ENCODE data around the gene RET.

Gene RET

DNA sequence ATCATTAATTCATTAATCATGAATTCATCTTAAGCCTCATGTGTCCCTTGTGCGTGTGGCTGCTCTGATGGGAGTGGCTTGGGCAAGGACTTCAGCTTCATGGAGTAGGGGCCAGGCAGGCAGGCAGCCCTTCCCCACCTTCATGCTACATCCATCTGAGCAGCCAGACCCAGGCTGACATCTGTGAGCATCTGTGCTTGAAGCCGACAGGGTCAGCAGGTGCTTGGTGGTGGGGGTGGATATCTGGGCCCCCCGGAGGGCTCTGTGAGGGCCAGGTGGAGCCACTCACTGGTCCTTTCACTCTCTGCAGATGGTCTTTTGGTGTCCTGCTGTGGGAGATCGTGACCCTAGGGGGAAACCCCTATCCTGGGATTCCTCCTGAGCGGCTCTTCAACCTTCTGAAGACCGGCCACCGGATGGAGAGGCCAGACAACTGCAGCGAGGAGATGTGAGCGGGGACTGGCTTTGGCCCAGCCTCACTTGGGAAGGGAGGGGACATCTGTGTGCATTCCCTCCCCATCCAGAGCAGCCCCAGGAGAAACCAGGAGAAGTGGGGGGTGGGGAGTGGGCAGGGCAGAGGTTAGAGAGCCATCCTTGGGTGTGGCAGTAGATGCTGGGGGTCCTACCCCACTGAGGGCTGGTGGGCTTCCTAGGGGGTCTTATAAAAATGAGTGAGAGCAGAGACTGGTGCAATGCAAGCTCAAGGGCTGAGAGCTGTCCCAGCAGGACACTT, 46.7 kb downstream of the RET start:
- no peak overlapping the region for H3K23ac ChIP-seq (ENCODE audit: low read length)

DNA sequence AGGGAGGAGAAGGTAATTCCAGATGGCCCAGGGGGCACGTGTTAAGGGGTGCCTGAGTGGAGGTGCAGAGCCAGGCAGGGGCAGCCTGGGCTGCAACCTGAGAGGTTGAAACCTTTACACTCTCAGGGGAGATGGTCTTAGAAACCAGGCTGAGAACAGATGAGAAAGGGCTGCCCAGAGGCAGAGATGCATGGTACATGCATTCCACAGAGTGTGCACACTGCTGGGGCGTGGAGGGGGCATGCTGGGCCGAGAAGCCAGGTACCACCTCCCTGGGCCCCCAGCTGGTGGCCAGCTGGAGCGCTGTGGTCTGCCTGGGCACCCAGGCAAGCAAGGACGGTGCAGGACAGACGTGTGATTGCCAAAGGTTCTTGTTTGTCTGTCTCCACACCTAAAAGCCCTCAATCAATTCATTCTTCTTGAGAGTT, 47.2 kb downstream of the RET start:
- no peak for DNase-seq
- Histone ChIP-seq H3K56ac (ENCODE audit: low read length) (no peak overlapping the region), H2AK5ac (ENCODE audit: low read length) (no peak overlapping the region), H2BK15ac (replicated peaks; ENCODE audit: low read depth) (no peak overlapping the region), H2BK120ac (ENCODE audit: low read depth, low read length) (no peak overlapping the region), H2BK5ac (ENCODE audit: low read length) (no peak overlapping the region), H3K79me2 (ENCODE audit: control insufficient read depth, insufficient read depth, low read length) (no peaks in the 10 kb centered on the region), H3K4me2 (ENCODE audit: low read length) (no peak overlapping the region), H3K23ac (ENCODE audit: low read length) (no peak overlapping the region), H4K5ac (ENCODE audit: low read length) (no peak overlapping the region), H3K4ac (ENCODE audit: low read depth, low read length) (no peak overlapping the region), H3K4me3 (ENCODE audit: low read length) (no peak overlapping the region), H3K9ac (ENCODE audit: low read length) (no peak overlapping the region), H3K18ac (ENCODE audit: low read length) (no peak overlapping the region), H3K27me3 (ENCODE audit: insufficient read depth, low read length, poor library complexity) (no peaks in the 10 kb centered on the region), H3K79me1 (ENCODE audit: low read length) (no peaks in the 10 kb centered on the region), H3K4me1 (ENCODE audit: control insufficient read depth, low read depth, low read length) (no peaks in the 10 kb centered on the region), H4K8ac (ENCODE audit: low read depth, low read length) (no peak overlapping the region), H3K27ac (ENCODE audit: low read depth, low read length) (no peak overlapping the region), H3K36me3 (ENCODE audit: control insufficient read depth, insufficient read depth, low read length) (no peaks in the 10 kb centered on the region)
- no CpG with 5 or more reads among the region's 6 CpGs for WGBS (ENCODE audit: extremely low coverage, insufficient coverage, low lambda C conversion rate)

More for the DNA sequence above, 46.7 kb downstream of the RET start:
- no peak overlapping the region for H2BK5ac ChIP-seq (ENCODE audit: low read length)
- no peak overlapping the region for H3K4me3 ChIP-seq (ENCODE audit: low read length)
- H3K56ac ChIP-seq (ENCODE audit: low read length): no peak overlapping the region
- no peaks in the 10 kb centered on the region for H3K79me2 ChIP-seq (ENCODE audit: control insufficient read depth, insufficient read depth, low read length)
- no peak overlapping the region for H2AK5ac ChIP-seq (ENCODE audit: low read length)
- H3K4ac ChIP-seq (ENCODE audit: low read depth, low read length): no peak overlapping the region
- no peaks in the 10 kb centered on the region for H3K36me3 ChIP-seq (ENCODE audit: control insufficient read depth, insufficient read depth, low read length)
- no peak overlapping the region for H3K4me2 ChIP-seq (ENCODE audit: low read length)
- H2BK15ac ChIP-seq (replicated peaks; ENCODE audit: low read depth): no peak overlapping the region
- H4K8ac ChIP-seq (ENCODE audit: low read depth, low read length): no peak overlapping the region
- H3K79me1 ChIP-seq (ENCODE audit: low read length): no peaks in the 10 kb centered on the region
- no CpG with 5 or more reads among the region's 9 CpGs for WGBS (ENCODE audit: extremely low coverage, insufficient coverage, low lambda C conversion rate)
- no peak for DNase-seq
- no peak overlapping the region for H3K27ac ChIP-seq (ENCODE audit: low read depth, low read length)
- H3K9ac ChIP-seq (ENCODE audit: low read length): no peak overlapping the region
- no peaks in the 10 kb centered on the region for H3K4me1 ChIP-seq (ENCODE audit: control insufficient read depth, low read depth, low read length)
- H3K18ac ChIP-seq (ENCODE audit: low read length): no peak overlapping the region
- no peak overlapping the region for H2BK120ac ChIP-seq (ENCODE audit: low read depth, low read length)
- H3K27me3 ChIP-seq (ENCODE audit: insufficient read depth, low read length, poor library complexity): no peaks in the 10 kb centered on the region
- H4K5ac ChIP-seq (ENCODE audit: low read length): no peak overlapping the region

DNA sequence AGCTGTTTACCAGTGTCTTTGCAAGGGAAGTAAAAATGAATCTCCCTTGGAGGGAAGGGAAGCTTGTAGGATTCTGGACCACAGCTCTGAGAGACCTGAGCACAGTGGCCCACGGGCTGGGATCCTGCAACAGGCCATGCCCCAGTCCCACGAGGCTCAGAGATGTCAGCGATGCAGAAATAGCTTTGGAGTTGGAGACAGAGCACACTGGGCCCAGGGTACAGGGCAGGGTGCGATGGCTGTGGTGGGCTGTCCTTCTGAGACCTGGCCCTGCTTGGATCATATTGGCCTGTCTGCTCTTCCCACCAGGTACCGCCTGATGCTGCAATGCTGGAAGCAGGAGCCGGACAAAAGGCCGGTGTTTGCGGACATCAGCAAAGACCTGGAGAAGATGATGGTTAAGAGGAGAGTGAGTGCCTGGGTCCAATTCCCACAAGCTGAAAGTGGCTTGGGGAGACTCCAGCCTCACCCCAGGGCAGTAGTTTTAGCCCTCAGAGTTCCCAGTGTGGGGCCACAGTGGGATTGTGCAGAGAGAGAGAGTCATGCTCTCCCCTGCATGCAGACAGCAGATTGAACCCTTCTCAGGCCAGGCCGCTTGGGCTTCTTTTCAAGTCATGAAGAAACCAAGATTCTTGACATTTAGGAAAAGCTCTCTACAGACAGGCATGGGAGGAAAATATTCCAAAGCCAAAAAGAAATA, 47.9 kb downstream of the RET start:
- H3K56ac ChIP-seq (ENCODE audit: low read length): no peak overlapping the region
- H3K4me3 ChIP-seq (ENCODE audit: low read length): no peak overlapping the region
- H2BK15ac ChIP-seq (replicated peaks; ENCODE audit: low read depth): no peak overlapping the region
- H3K4ac ChIP-seq (ENCODE audit: low read depth, low read length): no peak overlapping the region
- WGBS (ENCODE audit: extremely low coverage, insufficient coverage, low lambda C conversion rate): no CpG with 5 or more reads among the region's 9 CpGs
- H3K4me2 ChIP-seq (ENCODE audit: low read length): no peak overlapping the region
- H3K79me2 ChIP-seq (ENCODE audit: control insufficient read depth, insufficient read depth, low read length): no peaks in the 10 kb centered on the region
- no peak overlapping the region for H3K9ac ChIP-seq (ENCODE audit: low read length)
- H3K27ac ChIP-seq (ENCODE audit: low read depth, low read length): no peak overlapping the region
- H3K27me3 ChIP-seq (ENCODE audit: insufficient read depth, low read length, poor library complexity): no peaks in the 10 kb centered on the region
- H2BK120ac ChIP-seq (ENCODE audit: low read depth, low read length): no peak overlapping the region
- no peak overlapping the region for H2AK5ac ChIP-seq (ENCODE audit: low read length)
- H3K23ac ChIP-seq (ENCODE audit: low read length): no peak overlapping the region
- no peak overlapping the region for H3K18ac ChIP-seq (ENCODE audit: low read length)
- no peak overlapping the region for H2BK5ac ChIP-seq (ENCODE audit: low read length)
- no peaks in the 10 kb centered on the region for H3K79me1 ChIP-seq (ENCODE audit: low read length)
- DNase-seq: no peak
- no peaks in the 10 kb centered on the region for H3K36me3 ChIP-seq (ENCODE audit: control insufficient read depth, insufficient read depth, low read length)
- H4K5ac ChIP-seq (ENCODE audit: low read length): no peak overlapping the region
- no peak overlapping the region for H4K8ac ChIP-seq (ENCODE audit: low read depth, low read length)
- no peaks in the 10 kb centered on the region for H3K4me1 ChIP-seq (ENCODE audit: control insufficient read depth, low read depth, low read length)

DNA sequence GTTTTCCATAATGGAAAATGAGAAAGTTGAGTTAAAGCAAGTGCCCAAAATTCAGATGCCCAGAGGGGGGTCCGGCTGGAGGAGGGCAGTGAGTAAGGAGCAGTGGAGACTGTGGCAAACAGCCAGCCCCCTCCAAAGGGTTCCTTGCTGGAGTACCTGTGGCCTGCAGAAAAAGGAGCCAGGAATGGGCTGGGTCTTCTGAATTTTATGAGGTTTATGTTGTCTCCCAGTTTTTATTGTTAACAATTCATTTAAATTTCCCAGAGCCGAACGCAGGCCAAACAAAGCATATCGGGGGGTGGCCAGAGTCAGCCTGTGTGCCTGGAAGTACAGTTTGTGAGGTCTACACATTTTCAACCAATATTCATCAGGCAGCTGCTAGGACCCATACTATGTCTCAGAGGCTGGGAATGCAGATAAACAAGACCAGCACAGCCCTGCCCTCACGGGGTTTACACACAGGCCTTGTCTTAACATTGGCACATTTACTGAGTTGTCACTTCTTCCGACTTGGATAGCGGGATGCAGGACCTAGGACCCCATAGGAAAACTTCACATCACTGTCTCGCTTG, 48.5 kb downstream of the RET start:
- H3K36me3 ChIP-seq (ENCODE audit: control insufficient read depth, insufficient read depth, low read length): no peaks in the 10 kb centered on the region
- H3K4ac ChIP-seq (ENCODE audit: low read depth, low read length): no peak overlapping the region
- DNase-seq: no peak
- H3K18ac ChIP-seq (ENCODE audit: low read length): no peak overlapping the region
- no peak overlapping the region for H3K56ac ChIP-seq (ENCODE audit: low read length)
- no peaks in the 10 kb centered on the region for H3K79me2 ChIP-seq (ENCODE audit: control insufficient read depth, insufficient read depth, low read length)
- no peak overlapping the region for H3K23ac ChIP-seq (ENCODE audit: low read length)
- no peaks in the 10 kb centered on the region for H3K4me1 ChIP-seq (ENCODE audit: control insufficient read depth, low read depth, low read length)
- H3K79me1 ChIP-seq (ENCODE audit: low read length): no peaks in the 10 kb centered on the region
- H4K8ac ChIP-seq (ENCODE audit: low read depth, low read length): no peak overlapping the region
- H3K4me3 ChIP-seq (ENCODE audit: low read length): no peak overlapping the region
- H3K9ac ChIP-seq (ENCODE audit: low read length): no peak overlapping the region
- no peak overlapping the region for H4K5ac ChIP-seq (ENCODE audit: low read length)
- H3K27me3 ChIP-seq (ENCODE audit: insufficient read depth, low read length, poor library complexity): no peaks in the 10 kb centered on the region
- no CpG with 5 or more reads among the region's 8 CpGs for WGBS (ENCODE audit: extremely low coverage, insufficient coverage, low lambda C conversion rate)
- H3K4me2 ChIP-seq (ENCODE audit: low read length): no peak overlapping the region
- H2BK120ac ChIP-seq (ENCODE audit: low read depth, low read length): no peak overlapping the region
- H2BK15ac ChIP-seq (replicated peaks; ENCODE audit: low read depth): no peak overlapping the region
- no peak overlapping the region for H2BK5ac ChIP-seq (ENCODE audit: low read length)
- H3K27ac ChIP-seq (ENCODE audit: low read depth, low read length): no peak overlapping the region
- no peak overlapping the region for H2AK5ac ChIP-seq (ENCODE audit: low read length)

DNA sequence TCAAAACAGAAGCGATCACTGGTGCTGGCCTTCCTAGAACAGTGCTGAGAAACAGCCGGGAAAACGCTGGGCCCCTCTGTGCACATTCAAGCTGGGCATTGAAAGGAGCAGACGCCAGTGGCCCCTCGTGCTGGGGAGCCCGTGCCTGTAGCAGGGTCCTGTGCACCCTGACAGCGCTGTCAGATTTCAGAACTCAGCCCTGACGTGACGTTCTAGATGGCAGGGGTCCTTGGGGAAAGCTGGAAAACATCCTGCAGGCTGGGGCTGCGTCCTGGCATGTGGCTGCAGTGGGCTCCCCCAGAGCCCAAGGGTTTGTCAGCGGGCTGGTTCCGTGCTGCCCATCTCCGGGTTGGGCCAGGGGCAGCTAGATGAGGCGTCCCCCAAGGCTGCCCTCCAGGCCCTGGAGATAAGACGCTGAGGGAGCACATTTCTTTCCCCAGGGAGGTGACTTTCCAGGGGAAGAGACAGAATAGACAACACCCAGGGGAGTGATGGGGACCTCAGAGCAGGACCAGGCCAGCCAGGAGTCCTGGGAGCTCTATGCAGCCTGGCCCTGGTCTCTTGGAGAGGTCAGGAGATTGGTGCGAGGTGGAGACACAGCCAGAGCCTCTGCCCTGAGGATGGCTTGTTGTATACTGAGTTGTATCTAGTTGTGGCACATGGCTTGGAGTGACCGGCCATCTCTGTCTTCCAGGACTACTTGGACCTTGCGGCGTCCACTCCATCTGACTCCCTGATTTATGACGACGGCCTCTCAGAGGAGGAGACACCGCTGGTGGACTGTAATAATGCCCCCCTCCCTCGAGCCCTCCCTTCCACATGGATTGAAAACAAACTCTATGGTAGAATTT, 49.2 kb downstream of the RET start:
- H3K4me3 ChIP-seq (ENCODE audit: low read length): no peak overlapping the region
- no CpG with 5 or more reads among the region's 23 CpGs for WGBS (ENCODE audit: extremely low coverage, insufficient coverage, low lambda C conversion rate)
- H3K56ac ChIP-seq (ENCODE audit: low read length): no peak overlapping the region
- H3K9ac ChIP-seq (ENCODE audit: low read length): no peak overlapping the region
- no peak for DNase-seq
- no peak overlapping the region for H3K27ac ChIP-seq (ENCODE audit: low read depth, low read length)
- H4K5ac ChIP-seq (ENCODE audit: low read length): no peak overlapping the region
- no peaks in the 10 kb centered on the region for H3K79me2 ChIP-seq (ENCODE audit: control insufficient read depth, insufficient read depth, low read length)
- no peak overlapping the region for H2BK120ac ChIP-seq (ENCODE audit: low read depth, low read length)
- H3K4me1 ChIP-seq (ENCODE audit: control insufficient read depth, low read depth, low read length): no peaks in the 10 kb centered on the region
- no peak overlapping the region for H4K8ac ChIP-seq (ENCODE audit: low read depth, low read length)
- H3K23ac ChIP-seq (ENCODE audit: low read length): no peak overlapping the region
- no peak overlapping the region for H3K4me2 ChIP-seq (ENCODE audit: low read length)
- H3K79me1 ChIP-seq (ENCODE audit: low read length): no peaks in the 10 kb centered on the region
- no peak overlapping the region for H2AK5ac ChIP-seq (ENCODE audit: low read length)
- no peak overlapping the region for H2BK5ac ChIP-seq (ENCODE audit: low read length)
- no peaks in the 10 kb centered on the region for H3K27me3 ChIP-seq (ENCODE audit: insufficient read depth, low read length, poor library complexity)
- H3K18ac ChIP-seq (ENCODE audit: low read length): no peak overlapping the region
- H2BK15ac ChIP-seq (replicated peaks; ENCODE audit: low read depth): no peak overlapping the region
- H3K36me3 ChIP-seq (ENCODE audit: control insufficient read depth, insufficient read depth, low read length): no peaks in the 10 kb centered on the region
- no peak overlapping the region for H3K4ac ChIP-seq (ENCODE audit: low read depth, low read length)
